Measurements from ENCODE around the gene MAP3K20.

Gene MAP3K20

DNA sequence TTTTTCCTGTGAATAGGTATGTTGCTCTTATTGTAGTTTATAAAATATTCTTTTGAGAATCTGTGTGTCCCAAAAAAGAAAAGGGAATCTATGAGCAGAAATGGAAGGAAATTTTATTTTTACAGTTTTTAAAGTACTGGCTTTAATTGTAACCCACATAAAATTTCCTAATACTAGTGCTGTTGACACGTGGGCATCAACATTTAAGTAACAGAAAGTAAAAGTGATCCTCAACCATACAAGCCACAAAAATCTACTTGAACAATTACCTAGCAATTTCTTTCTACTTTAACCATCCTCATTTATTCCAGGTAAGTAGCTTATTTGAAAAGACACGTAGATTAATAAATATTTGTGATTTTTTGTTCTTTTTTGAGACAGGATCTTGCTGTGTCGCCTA lies 62.0 kb downstream of the MAP3K20 start:
- Mint-ChIP-seq H3K4me3 (no peak overlapping the region), H3K9me3 (peaks cover 4% of the 10 kb centered on the region), H3K27me3 (no peaks in the 10 kb centered on the region), H3K4me1 (peaks cover 9% of the 10 kb centered on the region), H3K27ac (no peak overlapping the region), H3K36me3 (peaks cover 7% of the 10 kb centered on the region)
- ATAC-seq (ENCODE audit: low read depth): no peak
- DNase-seq (ENCODE audit: low spot score in 2 of 2): no peak

DNA sequence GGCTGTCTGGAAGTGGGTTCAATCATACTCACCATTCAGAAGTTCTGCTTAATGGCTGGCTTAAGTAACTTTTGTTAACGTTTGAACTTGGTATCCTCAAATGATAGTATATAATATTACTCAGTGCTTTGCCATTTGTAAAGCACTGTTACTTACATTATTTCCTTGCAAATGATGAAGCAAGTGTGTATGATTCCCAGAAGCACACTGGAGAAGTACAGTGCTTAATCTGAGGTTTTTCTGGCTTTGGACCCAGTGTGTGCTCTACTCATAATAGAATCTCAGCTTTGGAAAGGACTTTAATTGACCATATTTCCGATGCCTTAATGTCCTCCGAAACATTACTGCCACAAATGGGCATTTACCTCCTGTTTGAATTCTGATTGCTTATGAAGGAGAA lies 63.3 kb downstream of the MAP3K20 start:
- H3K27ac Mint-ChIP-seq: no peak overlapping the region
- no peak for DNase-seq (ENCODE audit: low spot score in 2 of 2)
- no peaks in the 10 kb centered on the region for H3K27me3 Mint-ChIP-seq
- peaks cover 4% of the 10 kb centered on the region for H3K9me3 Mint-ChIP-seq
- peaks cover 9% of the 10 kb centered on the region for H3K4me1 Mint-ChIP-seq
- ATAC-seq (ENCODE audit: low read depth): no peak
- H3K4me3 Mint-ChIP-seq: no peak overlapping the region
- peaks cover 9% of the 10 kb centered on the region for H3K36me3 Mint-ChIP-seq

DNA sequence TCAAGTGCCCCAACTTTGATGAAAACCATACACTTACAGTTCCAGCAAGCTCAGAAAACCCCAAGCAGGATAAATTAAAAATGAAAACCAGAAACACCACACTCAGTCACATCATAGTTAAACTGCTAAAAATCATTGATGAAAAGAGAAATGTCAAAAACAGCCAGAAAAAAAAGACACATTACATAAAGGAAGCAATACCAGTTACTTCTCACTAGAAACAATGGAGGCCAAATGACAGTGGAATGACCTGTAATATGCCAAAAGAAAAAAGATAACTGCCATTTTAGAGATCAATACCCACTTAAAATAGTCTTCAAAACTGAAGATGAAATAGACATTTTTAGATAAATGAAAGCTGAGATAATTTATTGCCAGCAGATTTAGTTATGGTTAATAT lies 66.0 kb downstream of the MAP3K20 start:
- Mint-ChIP-seq H3K27me3 (no peaks in the 10 kb centered on the region), H3K9me3 (peaks cover 4% of the 10 kb centered on the region), H3K4me1 (peaks cover 3% of the 10 kb centered on the region), H3K27ac (no peak overlapping the region), H3K4me3 (no peak overlapping the region), H3K36me3 (peaks cover 9% of the 10 kb centered on the region)
- ATAC-seq (ENCODE audit: low read depth): no peak
- no peak for DNase-seq (ENCODE audit: low spot score in 2 of 2)

DNA sequence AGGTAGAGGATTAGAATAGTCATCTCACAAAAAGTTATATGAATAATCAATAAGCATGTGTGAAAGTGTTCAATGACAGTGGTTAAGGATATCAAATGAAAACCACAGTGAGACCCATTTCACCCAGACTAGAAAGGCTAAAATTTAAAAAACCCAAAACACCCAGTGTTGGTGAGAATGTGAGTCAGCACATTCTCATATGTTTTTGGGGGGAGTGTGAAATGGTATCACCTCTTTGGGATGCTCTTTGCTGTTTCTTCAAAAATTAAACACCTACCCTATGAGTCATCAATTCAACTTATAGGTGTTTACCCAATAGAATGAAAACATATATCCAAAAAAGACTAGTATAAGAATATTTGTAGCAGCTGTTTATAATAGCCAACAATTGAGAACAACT lies 69.8 kb downstream of the MAP3K20 start:
- Mint-ChIP-seq H3K27me3 (no peaks in the 10 kb centered on the region), H3K27ac (no peak overlapping the region), H3K36me3 (peaks cover 9% of the 10 kb centered on the region), H3K4me3 (no peak overlapping the region), H3K4me1 (peaks cover 3% of the 10 kb centered on the region), H3K9me3 (peaks cover 4% of the 10 kb centered on the region)
- no peak for ATAC-seq (ENCODE audit: low read depth)
- DNase-seq (ENCODE audit: low spot score in 2 of 2): no peak

DNA sequence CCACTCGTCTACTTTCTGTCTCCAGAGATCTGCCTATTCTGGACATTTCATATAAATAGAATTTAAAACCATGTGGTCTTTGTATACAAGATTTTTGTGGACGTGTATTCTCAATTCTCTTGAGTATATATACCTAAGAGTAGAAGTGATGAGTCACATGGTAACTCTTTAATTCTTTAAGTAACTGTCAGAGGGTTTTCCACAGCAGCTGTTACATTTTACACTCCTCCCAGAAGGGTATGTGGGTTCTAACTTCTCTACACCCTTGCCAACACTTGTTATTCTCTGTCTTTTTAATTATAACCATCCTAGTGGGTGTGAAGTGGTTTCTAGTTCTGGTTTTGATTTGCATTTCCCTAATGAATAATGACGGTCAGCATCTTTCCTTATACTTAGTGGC lies 70.9 kb downstream of the MAP3K20 start:
- peaks cover 2% of the 10 kb centered on the region for H3K36me3 Mint-ChIP-seq
- no peak overlapping the region for H3K4me3 Mint-ChIP-seq
- no peak for ATAC-seq (ENCODE audit: low read depth)
- H3K9me3 Mint-ChIP-seq: peaks cover 2% of the 10 kb centered on the region
- H3K4me1 Mint-ChIP-seq: peaks cover 3% of the 10 kb centered on the region
- H3K27ac Mint-ChIP-seq: no peak overlapping the region
- H3K27me3 Mint-ChIP-seq: no peaks in the 10 kb centered on the region
- no peak for DNase-seq (ENCODE audit: low spot score in 2 of 2)

DNA sequence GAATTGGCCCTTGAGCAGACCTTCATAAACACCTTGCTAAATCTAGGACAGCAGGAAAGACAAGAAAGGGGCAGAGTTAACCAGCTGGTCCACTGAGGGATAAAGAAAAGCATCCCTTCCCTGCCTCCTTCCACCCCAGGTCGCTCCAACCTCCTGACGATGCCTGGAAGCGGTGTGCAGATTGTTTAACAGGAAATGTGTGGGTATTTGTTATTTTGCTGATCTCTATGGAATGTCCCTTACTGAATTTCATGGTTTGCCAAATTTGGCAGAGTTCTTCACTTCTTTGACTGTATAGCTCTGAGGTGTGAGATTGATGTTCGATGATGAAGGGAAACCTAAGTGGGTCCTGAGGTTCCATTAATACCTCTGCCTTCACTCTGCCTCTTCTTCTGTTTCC lies 72.9 kb downstream of the MAP3K20 start:
- ATAC-seq (ENCODE audit: low read depth) (no peak), DNase-seq (ENCODE audit: low spot score in 2 of 2) (no peak)
- no peaks in the 10 kb centered on the region for H3K27me3 Mint-ChIP-seq
- no peak overlapping the region for H3K27ac Mint-ChIP-seq
- no peaks in the 10 kb centered on the region for H3K9me3 Mint-ChIP-seq
- peaks cover 3% of the 10 kb centered on the region for H3K4me1 Mint-ChIP-seq
- no peak overlapping the region for H3K4me3 Mint-ChIP-seq
- peaks cover under 1% of the 10 kb centered on the region for H3K36me3 Mint-ChIP-seq

DNA sequence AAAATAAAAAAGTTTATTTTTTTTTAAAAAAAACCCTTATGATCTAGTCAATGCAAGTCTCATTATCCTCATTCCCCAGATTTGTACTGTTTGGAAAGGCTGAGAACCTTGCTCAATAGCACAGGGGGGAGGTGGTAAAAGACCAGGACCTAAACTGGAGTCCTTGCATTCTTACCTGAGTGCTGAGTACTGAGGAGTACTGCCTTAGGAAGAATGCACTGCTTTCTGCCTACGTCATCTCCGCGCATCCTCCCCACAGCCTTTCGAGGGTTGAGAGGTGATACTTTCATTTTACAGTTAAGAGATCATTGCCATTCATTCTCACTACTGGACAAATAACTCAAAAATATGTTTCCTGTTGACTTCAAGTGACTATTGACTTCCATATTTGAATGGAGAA lies 73.8 kb downstream of the MAP3K20 start:
- no peaks in the 10 kb centered on the region for H3K27me3 Mint-ChIP-seq
- no peak overlapping the region for H3K4me3 Mint-ChIP-seq
- no peaks in the 10 kb centered on the region for H3K9me3 Mint-ChIP-seq
- DNase-seq (ENCODE audit: low spot score in 2 of 2) (no peak), ATAC-seq (ENCODE audit: low read depth) (no peak)
- H3K27ac Mint-ChIP-seq: no peak overlapping the region
- H3K36me3 Mint-ChIP-seq: no peaks in the 10 kb centered on the region
- peaks cover 3% of the 10 kb centered on the region for H3K4me1 Mint-ChIP-seq

DNA sequence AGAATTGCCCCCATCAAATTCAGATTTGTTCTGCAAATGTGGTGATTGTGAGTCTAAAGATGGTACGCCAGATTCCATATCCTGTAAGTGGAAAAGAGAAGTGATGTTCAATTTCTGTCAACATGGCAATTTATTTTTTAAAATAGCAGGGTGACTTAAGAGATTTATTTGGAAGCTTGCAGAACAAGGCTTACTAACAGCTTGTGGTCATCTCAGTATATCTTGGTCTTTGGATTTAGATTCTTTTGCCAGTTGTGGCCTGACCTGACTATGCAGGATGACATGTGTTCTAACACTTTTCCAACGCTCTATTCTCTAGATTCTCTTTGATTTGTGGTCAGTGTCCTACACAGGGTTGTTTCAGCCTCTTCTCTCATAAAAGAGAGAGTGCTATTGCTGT lies 74.4 kb downstream of the MAP3K20 start:
- Mint-ChIP-seq H3K4me1 (peaks cover 3% of the 10 kb centered on the region), H3K4me3 (no peak overlapping the region)
- ATAC-seq (ENCODE audit: low read depth): no peak

DNA sequence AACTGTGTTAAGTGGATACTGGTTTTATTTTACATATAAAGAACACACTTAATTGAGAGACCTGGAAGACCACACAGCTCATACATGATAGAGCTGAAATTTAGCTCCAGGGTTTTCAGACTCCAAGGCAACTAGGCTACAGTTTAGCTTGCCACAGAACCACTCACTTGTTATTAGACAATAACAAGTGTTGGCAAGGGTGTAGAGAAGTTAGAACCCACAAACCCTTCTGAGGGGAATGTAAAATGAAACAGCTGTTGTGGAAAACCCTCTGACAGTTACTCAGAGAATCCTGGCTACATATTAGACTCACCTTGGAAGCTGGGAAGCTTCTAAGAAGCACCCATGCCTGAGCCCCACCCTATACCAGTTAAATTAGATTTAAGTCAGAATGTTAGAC lies 75.3 kb downstream of the MAP3K20 start:
- H3K4me3 Mint-ChIP-seq: no peak overlapping the region
- H3K36me3 Mint-ChIP-seq: peaks cover 3% of the 10 kb centered on the region
- DNase-seq (ENCODE audit: low spot score in 2 of 2) (no peak), ATAC-seq (ENCODE audit: low read depth) (no peak)
- peaks cover 3% of the 10 kb centered on the region for H3K4me1 Mint-ChIP-seq
- H3K27ac Mint-ChIP-seq: no peak overlapping the region
- H3K27me3 Mint-ChIP-seq: no peaks in the 10 kb centered on the region
- H3K9me3 Mint-ChIP-seq: no peaks in the 10 kb centered on the region

More for the DNA sequence above, 74.4 kb downstream of the MAP3K20 start:
- no peaks in the 10 kb centered on the region for H3K27me3 Mint-ChIP-seq
- H3K36me3 Mint-ChIP-seq: peaks cover 3% of the 10 kb centered on the region
- no peak overlapping the region for H3K27ac Mint-ChIP-seq
- no peaks in the 10 kb centered on the region for H3K9me3 Mint-ChIP-seq
- no peak for DNase-seq (ENCODE audit: low spot score in 2 of 2)

DNA sequence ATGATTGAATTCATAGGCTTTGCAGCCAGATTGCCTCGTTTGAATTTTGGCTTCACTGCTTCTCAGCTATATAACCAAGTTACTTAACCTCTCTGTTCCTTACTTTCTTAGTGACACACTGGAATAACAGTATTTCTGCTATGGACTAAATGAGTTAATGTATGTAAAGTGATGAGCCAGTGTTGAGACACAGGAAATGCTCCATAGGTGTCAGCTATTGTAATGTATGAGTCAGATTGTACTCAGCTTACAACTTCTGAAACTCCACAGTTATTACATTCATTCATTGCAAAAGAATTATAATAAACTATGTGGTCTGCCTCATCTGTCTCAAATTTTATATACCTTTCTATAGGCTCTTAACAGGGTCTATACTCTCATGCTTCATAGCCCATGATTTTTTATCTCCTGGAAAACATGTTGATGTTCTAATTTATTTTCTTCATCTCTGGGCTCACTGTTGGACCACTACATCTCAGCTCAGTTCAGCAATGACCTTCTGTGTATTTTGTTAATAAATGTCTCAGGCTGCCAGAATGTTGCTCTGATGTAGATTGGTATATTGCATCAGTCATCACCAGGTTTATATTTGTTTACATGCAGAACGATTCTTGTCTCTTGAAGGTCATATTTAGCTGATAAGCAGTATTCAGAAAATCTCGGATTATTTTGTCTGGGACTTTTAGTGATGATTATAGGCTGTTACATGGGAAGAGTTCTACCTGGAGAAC lies 76.2 kb downstream of the MAP3K20 start:
- Mint-ChIP-seq H3K27me3 (no peaks in the 10 kb centered on the region), H3K36me3 (peaks cover 7% of the 10 kb centered on the region), H3K4me1 (peaks cover 3% of the 10 kb centered on the region), H3K9me3 (peaks cover 2% of the 10 kb centered on the region), H3K27ac (no peak overlapping the region), H3K4me3 (no peak overlapping the region)
- DNase-seq (ENCODE audit: low spot score in 2 of 2) (no peak), ATAC-seq (ENCODE audit: low read depth) (no peak)

DNA sequence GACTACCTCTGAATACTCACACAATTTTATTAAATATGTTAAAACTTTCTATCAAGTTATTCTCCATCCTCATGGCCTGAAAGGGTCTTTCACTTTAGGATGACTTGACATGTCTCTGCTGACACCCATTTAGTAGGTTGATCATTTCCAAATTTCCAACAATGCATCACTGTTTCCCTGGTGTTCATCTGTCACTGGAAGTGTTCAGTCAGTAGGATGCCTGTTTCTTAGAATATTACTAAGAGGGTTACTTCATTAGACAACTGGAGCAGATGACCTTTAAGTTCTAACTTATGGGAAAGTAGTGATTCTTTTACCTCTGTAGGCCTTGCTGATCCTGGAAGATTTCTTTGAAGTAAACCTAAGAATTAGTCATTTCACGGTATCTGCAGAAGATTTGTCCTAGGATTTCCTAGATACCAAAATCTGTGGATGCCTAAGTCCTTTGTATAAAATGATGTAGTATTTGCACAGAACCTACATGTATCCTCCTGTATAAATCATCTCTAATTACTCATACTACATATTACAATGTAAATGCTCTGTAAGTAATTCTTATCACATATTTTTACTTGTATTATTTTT lies 77.7 kb downstream of the MAP3K20 start:
- H3K4me1 Mint-ChIP-seq: peaks cover 3% of the 10 kb centered on the region
- no peak overlapping the region for H3K27ac Mint-ChIP-seq
- no peak for ATAC-seq (ENCODE audit: low read depth)
- peaks cover 2% of the 10 kb centered on the region for H3K9me3 Mint-ChIP-seq
- H3K27me3 Mint-ChIP-seq: no peaks in the 10 kb centered on the region
- no peak overlapping the region for H3K4me3 Mint-ChIP-seq
- peaks cover 7% of the 10 kb centered on the region for H3K36me3 Mint-ChIP-seq
- DNase-seq (ENCODE audit: low spot score in 2 of 2): no peak

DNA sequence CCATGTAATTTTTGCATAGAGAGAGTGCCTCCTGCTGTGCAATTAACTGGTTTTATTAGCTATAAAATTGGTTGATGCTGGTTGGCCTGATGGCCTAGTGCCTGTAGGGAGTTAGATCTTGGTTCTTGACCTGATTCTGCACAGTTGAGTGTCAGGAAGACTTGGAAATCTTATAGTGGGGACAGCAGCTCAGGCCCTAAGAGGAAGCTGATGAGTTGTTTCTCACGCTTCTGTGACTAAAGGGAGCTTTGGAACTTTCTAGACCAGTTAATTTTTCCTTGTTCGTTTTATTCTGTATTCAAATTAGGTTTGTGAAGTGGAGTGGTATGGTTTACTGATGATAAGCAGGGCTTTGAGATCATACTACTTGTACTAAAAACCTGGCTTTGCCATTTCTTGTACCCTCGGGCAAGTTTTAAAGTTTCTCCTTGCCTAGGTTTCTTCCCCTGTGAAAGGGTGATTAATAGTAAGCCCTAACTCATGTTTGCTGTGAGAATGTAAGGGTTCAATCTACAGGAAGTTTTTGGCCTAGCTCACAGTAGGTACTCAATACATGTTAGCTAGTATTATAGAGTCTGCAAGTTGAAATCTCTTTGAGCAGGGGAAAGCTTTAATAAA lies 82.1 kb downstream of the MAP3K20 start:
- Mint-ChIP-seq H3K27me3 (no peaks in the 10 kb centered on the region), H3K9me3 (peaks cover 2% of the 10 kb centered on the region), H3K36me3 (peaks cover 12% of the 10 kb centered on the region), H3K27ac (no peak overlapping the region), H3K4me3 (no peak overlapping the region), H3K4me1 (no peaks in the 10 kb centered on the region)
- DNase-seq (ENCODE audit: low spot score in 2 of 2) (no peak), ATAC-seq (ENCODE audit: low read depth) (no peak)

DNA sequence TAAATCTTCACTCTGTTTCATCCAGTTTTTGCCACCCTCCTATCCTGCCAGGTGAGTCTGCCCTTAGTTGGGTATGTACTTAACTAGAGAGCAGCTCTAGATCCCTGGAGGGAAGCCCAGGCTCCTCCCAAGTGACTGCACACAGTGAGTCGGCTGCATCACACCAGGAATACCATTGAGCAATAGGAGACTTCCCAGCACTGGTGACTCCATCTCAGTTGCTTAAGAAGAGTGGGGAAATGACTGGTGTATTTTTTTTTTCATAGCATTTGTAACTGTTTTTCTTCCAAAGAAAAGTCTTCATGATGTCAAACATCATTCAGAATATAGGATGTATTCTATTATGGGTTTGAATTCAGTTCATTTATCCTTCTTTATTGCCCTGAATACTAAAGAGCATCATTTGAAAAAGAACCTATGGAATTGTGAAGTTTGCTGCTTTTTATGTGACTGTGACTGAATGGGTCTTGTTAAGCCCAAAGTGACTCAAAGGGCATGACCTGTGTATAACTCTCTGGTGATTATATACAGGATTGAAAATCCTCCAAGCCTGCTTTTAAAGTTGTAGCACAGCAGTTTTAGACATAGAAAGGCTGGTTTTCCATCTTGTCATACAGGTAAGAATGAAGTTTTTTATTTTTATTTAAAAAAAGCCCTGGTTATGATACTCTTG lies 84.3 kb downstream of the MAP3K20 start:
- H3K4me1 Mint-ChIP-seq: no peaks in the 10 kb centered on the region
- H3K4me3 Mint-ChIP-seq: no peak overlapping the region
- peaks cover 16% of the 10 kb centered on the region for H3K36me3 Mint-ChIP-seq
- H3K9me3 Mint-ChIP-seq: peaks cover 2% of the 10 kb centered on the region
- no peak overlapping the region for H3K27ac Mint-ChIP-seq
- no peak for ATAC-seq (ENCODE audit: low read depth)
- no peak for DNase-seq (ENCODE audit: low spot score in 2 of 2)
- H3K27me3 Mint-ChIP-seq: no peaks in the 10 kb centered on the region

DNA sequence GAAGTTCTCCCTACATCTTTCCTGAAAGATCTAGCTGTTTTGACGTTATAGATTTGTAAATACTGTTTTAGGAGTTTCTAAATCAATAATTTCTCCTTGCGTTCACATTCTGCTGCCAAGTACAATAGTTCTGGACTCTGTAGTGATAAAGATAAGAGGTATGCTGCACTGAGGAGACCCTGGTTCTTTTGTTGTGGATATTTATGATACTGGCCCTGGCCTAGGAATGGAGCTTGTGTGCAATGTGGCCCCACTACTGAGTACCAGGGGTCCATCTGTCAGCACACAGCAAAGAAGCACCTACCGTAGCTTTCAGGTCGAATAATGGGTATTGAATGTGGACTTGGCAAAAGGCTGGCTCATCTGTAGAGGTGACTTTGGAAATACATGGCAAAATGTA lies 85.0 kb downstream of the MAP3K20 start:
- H3K4me1 Mint-ChIP-seq: no peaks in the 10 kb centered on the region
- ATAC-seq (ENCODE audit: low read depth) (no peak), DNase-seq (ENCODE audit: low spot score in 2 of 2) (no peak)
- H3K27me3 Mint-ChIP-seq: no peaks in the 10 kb centered on the region
- H3K36me3 Mint-ChIP-seq: peaks cover 16% of the 10 kb centered on the region
- H3K9me3 Mint-ChIP-seq: peaks cover 2% of the 10 kb centered on the region
- no peak overlapping the region for H3K4me3 Mint-ChIP-seq
- H3K27ac Mint-ChIP-seq: no peak overlapping the region
